ENCODE results near the gene PRSS50. TPM values are rescaled to one million over a fixed set of nuclear protein-coding genes. Genes with fewer than 3 reads are reported as not detected.

PRSS50 gene
- total RNA-seq (2022; extraction: Qiagen RNA extraction; ENCODE audit: low read depth): not detected in 5 replicates

GRCh38 chr3:46717447-46718231 is at the start of gene PRSS50:
PRSS50 (minus strand) TSS chr3:46717869; CDS start chr3:46717824, 45 bp downstream.

GRCh38 chr3:46701181-46701939 is 16.3 kb downstream of the PRSS50 start, which contains the start of gene TMIE:
TMIE (plus strand) TSS chr3:46701392; CDS start chr3:46701488, 96 bp downstream.

GRCh38 chr3:46693038-46693891 is 24.4 kb downstream of the PRSS50 start, which contains the start of gene ALS2CL:
ALS2CL (minus strand) TSS chr3:46693679; CDS start chr3:46689440, 4,239 bp downstream.

Other genes with a start within 250 kb of the PRSS50 start
- not detected in 5 replicates for gene RTP3, start 219.9 kb downstream of the PRSS50 start, total RNA-seq (2022; extraction: Qiagen RNA extraction; ENCODE audit: low read depth)
- not detected in 5 replicates for gene LRRC2, start 151.6 kb downstream of the PRSS50 start, total RNA-seq (2022; extraction: Qiagen RNA extraction; ENCODE audit: low read depth)
- gene FAM240A, start 105.3 kb downstream of the PRSS50 start, total RNA-seq (2022; extraction: Qiagen RNA extraction; ENCODE audit: low read depth): not detected in 5 replicates
- gene ALS2CL, start 24.2 kb downstream of the PRSS50 start, total RNA-seq (2022; extraction: Qiagen RNA extraction; ENCODE audit: low read depth): 5.4 to 8.5 TPM (median 6.2 TPM) in 5 replicates
- gene TMIE, start 16.5 kb downstream of the PRSS50 start, total RNA-seq (2022; extraction: Qiagen RNA extraction; ENCODE audit: low read depth): 0.06 to 0.17 TPM (median 0.16 TPM) in 3 of 5 replicates, not detected in the others
- 0.18 TPM in 1 of 5 replicates, not detected in the others for gene MYL3, start 145.6 kb upstream of the PRSS50 start, total RNA-seq (2022; extraction: Qiagen RNA extraction; ENCODE audit: low read depth)
- gene PTH1R, start 159.9 kb upstream of the PRSS50 start, total RNA-seq (2022; extraction: Qiagen RNA extraction; ENCODE audit: low read depth): 0.37 to 0.52 TPM (median 0.48 TPM) in 4 of 5 replicates, not detected in the other